Transverse colon (tissue), 3 donors: ENCODE results near the gene C6orf136.

Experiments
- POLR2A ChIP-seq: fragments of 450-650 bp; IDR thresholded peaks from one replicate; pipeline ENCODE4 v1.6.1; 2016; ENCODE audit warnings: antibody characterized with exemption, mild to moderate bottlenecking, moderate library complexity
- TF ChIP-seq, protein P1 (sequence below), 5 experiments: fragments of 200-600 bp in 3 of 5; fragments of 450-650 bp in 2 of 5; sonication (generic) in 3 of 5; IDR thresholded peaks; 1 replicate in 2 of 5; 2 replicates in 3 of 5; pipeline ENCODE4 v1.5.1; 2016 to 2017; ENCODE audit warnings: antibody characterized with exemption in 5 of 5, inconsistent platforms in 3 of 5, mild to moderate bottlenecking in 2 of 5, moderate library complexity in 1 of 5

DNA sequence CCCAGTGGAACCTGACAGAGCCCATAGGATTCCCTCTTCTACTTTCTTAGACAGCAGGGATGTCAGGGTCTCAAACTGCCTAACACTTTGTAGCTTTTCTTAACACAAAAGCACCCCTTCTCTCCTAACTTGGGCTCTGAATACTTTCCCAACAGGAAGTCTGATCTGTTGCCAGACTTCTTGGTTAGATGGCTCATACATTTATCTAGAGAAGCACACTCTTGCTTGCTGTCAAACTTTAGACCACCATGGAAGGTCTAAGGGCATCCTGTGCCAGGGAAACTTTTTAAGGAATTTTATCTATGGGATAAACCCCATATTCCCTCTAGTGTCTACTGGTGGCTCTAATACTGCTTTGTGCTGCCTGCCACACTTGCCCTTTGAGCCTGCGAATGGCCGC, 3.3 kb upstream of the C6orf136 start:
- TF ChIP-seq, protein P1, sequence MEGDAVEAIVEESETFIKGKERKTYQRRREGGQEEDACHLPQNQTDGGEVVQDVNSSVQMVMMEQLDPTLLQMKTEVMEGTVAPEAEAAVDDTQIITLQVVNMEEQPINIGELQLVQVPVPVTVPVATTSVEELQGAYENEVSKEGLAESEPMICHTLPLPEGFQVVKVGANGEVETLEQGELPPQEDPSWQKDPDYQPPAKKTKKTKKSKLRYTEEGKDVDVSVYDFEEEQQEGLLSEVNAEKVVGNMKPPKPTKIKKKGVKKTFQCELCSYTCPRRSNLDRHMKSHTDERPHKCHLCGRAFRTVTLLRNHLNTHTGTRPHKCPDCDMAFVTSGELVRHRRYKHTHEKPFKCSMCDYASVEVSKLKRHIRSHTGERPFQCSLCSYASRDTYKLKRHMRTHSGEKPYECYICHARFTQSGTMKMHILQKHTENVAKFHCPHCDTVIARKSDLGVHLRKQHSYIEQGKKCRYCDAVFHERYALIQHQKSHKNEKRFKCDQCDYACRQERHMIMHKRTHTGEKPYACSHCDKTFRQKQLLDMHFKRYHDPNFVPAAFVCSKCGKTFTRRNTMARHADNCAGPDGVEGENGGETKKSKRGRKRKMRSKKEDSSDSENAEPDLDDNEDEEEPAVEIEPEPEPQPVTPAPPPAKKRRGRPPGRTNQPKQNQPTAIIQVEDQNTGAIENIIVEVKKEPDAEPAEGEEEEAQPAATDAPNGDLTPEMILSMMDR (IDR thresholded peaks at IDR 0.05), result no peak
- TF ChIP-seq POLR2A, result no peak
